Measurements from ENCODE around the gene GASK1B. TPM values are rescaled to one million over a fixed set of nuclear protein-coding genes. Genes with fewer than 3 reads are reported as not detected.

The GASK1B gene
- total and polyA plus RNA-seq, 5 donors = 25.8 to 81.4 (median 72.8) TPM

DNA sequence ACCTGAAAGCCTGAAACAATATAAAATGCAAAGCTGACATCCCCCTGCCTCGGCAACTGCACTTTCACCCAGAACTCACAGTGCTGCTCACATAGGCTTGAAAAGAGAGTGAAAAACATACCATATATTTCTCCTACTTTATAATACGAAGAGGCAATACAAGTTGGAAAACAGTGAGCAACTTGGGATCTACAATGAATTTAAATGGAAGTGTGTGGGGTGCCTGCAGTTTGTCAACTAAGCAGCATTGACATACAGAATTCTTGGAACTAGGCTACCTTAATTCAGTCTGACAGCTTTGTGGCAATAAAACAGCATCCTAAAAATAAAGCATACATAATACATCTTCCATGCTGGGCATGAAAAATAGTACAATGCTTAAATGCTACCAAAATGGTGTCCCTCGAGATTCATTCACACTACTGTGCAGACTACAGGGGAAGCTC lies 8.0 kb downstream of the GASK1B start:
- peaks cover 5% of the 10 kb centered on the region for H3K4me1 ChIP-seq (ENCODE audit: control insufficient read depth, insufficient read depth, low read length)
- ATAC-seq (no peak), DNase-seq (no peak)

GRCh38 chr4:158163941-158164767 lies 8.7 kb downstream of the GASK1B start:
- H3K27me3 ChIP-seq (ENCODE audit: control insufficient read depth, insufficient read depth) = no peaks in the 10 kb centered on the region
- peak overlapping the region; percentile 48 for H3K27ac ChIP-seq (ENCODE audit: low read length)
- DNase-seq = no peak
- H3K4me1 ChIP-seq (ENCODE audit: control insufficient read depth, insufficient read depth, low read length) = peaks cover 5% of the 10 kb centered on the region
- 38% methylated on average over 10 of the region's 10 CpGs for WGBS
- H3K9me3 ChIP-seq (ENCODE audit: control insufficient read depth, low read length) = no peaks in the 10 kb centered on the region
- peak in 1 of 2 donors; percentile 24 for ATAC-seq
- intact Hi-C loops (cut with DNase I) = loop anchor here in 1 of 4 donors (5.0 kb wide), 1 partner anchor 157 kb away; no protein-coding TSS in a partner anchor
- peak overlapping the region; percentile 50 for H3K4me3 ChIP-seq (ENCODE audit: low read length)

More for the DNA sequence above, 8.0 kb downstream of the GASK1B start:
- WGBS = 24% methylated on average over 3 of the region's 3 CpGs
- H3K27ac ChIP-seq (ENCODE audit: low read length) = peak overlapping the region; percentile 14
- peak overlapping the region; percentile 50 for H3K4me3 ChIP-seq (ENCODE audit: low read length)
- no peaks in the 10 kb centered on the region for H3K9me3 ChIP-seq (ENCODE audit: control insufficient read depth, low read length)
- intact Hi-C loops (cut with DNase I) = loop anchor here in 1 of 4 donors (5.0 kb wide), 1 partner anchor 157 kb away; no protein-coding TSS in a partner anchor
- no peaks in the 10 kb centered on the region for H3K27me3 ChIP-seq (ENCODE audit: control insufficient read depth, insufficient read depth)

DNA sequence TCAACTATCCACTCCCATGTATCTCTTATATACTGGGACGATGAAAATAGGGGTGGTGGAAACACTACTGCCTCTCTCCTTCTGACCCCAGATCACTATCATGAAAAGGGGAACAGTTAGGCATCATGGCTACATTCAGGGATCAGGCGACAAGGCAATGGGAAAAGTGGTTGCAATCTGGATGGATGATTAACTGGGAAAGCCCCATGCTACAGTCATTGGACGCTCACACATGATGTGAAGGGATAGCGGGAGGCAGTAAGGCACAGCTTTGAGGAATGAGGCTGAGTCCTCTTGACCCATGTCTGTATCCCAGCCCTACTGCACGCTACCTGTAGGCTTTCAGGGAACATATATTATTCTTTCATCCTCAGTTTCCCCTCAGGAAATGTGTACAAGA lies 10.2 kb downstream of the GASK1B start:
- DNase-seq (no peak), ATAC-seq (no peak)
- H3K27me3 ChIP-seq (ENCODE audit: control insufficient read depth, insufficient read depth) = no peaks in the 10 kb centered on the region
- H3K9me3 ChIP-seq (ENCODE audit: control insufficient read depth, low read length) = no peaks in the 10 kb centered on the region
- no peak overlapping the region for H3K27ac ChIP-seq (ENCODE audit: low read length)
- H3K4me3 ChIP-seq (ENCODE audit: low read length) = no peak overlapping the region
- WGBS = 90% methylated on average over 5 of the region's 5 CpGs
- intact Hi-C loops (cut with DNase I) = loop anchor here in 1 of 4 donors (5.0 kb wide), 1 partner anchor 155 kb away; no protein-coding TSS in a partner anchor
- H3K4me1 ChIP-seq (ENCODE audit: control insufficient read depth, insufficient read depth, low read length) = peaks cover 2% of the 10 kb centered on the region

DNA sequence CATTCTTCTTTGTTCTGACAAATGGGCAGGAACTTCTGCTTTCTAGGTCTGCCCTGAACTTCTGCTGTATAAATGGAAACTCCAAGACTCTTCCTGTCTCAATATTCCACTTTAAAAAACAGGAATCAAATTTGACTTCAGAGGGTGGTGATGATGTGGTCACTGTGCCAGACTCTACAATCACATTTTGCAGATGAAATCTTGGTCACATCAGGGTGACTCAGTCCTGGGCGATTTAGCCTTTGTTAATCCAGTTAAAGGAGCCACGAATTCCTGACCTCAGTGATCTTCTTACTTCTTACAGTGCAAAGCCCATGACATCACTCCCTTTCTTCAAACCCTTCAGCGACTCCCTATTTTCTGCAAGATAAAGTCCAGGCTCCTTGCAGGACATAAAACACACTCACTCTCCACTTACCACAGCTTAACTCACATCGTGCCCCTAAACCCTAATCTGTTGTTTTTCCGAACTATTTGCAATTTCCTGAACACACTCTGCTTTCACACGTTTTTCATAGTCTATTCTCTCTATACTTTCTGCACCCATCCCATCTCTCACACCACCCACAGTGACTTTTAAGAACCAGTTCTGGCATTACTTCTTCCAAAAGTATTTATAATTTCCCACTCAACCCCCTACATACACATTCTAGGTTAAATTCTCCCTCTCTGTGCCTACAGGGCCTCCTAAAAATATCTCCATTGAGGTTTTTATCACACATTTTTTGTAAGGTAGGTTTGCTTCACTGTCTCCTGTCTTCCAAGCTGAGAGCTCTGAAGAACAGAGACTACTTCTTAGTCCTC lies 11.1 kb downstream of the GASK1B start:
- no peaks in the 10 kb centered on the region for H3K27me3 ChIP-seq (ENCODE audit: control insufficient read depth, insufficient read depth)
- DNase-seq (no peak), ATAC-seq (peak; percentile 82 to 95)
- H3K9me3 ChIP-seq (ENCODE audit: control insufficient read depth, low read length) = no peaks in the 10 kb centered on the region
- H3K4me1 ChIP-seq (ENCODE audit: control insufficient read depth, insufficient read depth, low read length) = peaks cover 2% of the 10 kb centered on the region
- intact Hi-C loops (cut with DNase I) = loop anchor here in 1 of 4 donors (5.0 kb wide), 1 partner anchor 154 kb away; no protein-coding TSS in a partner anchor
- WGBS = 18% methylated on average over 6 of the region's 6 CpGs
- H3K27ac ChIP-seq (ENCODE audit: low read length) = peak overlapping the region; percentile 51
- no peak overlapping the region for H3K4me3 ChIP-seq (ENCODE audit: low read length)

GRCh38 chr4:158159718-158160094 lies 13.1 kb downstream of the GASK1B start:
- intact Hi-C loops (cut with DNase I) = loop anchor here in 1 of 4 donors (5.0 kb wide), 1 partner anchor 152 kb away; no protein-coding TSS in a partner anchor
- Histone ChIP-seq H3K4me1 (ENCODE audit: control insufficient read depth, insufficient read depth, low read length) (peaks cover 2% of the 10 kb centered on the region), H3K27me3 (ENCODE audit: control insufficient read depth, insufficient read depth) (no peaks in the 10 kb centered on the region), H3K4me3 (ENCODE audit: low read length) (no peak overlapping the region), H3K9me3 (ENCODE audit: control insufficient read depth, low read length) (no peaks in the 10 kb centered on the region), H3K27ac (ENCODE audit: low read length) (no peak overlapping the region)
- WGBS = 40% methylated on average over 4 of the region's 4 CpGs
- ATAC-seq = no peak
- no peak for DNase-seq

- ATAC-seq (no peak), DNase-seq (no peak)
- Histone ChIP-seq H3K27ac (ENCODE audit: low read length) (peak overlapping the region; percentile 14), H3K9me3 (ENCODE audit: control insufficient read depth, low read length) (no peaks in the 10 kb centered on the region), H3K27me3 (ENCODE audit: control insufficient read depth, insufficient read depth) (no peaks in the 10 kb centered on the region), H3K4me3 (ENCODE audit: low read length) (no peak overlapping the region), H3K4me1 (ENCODE audit: control insufficient read depth, insufficient read depth, low read length) (peaks cover 2% of the 10 kb centered on the region)
- WGBS = 31% methylated on average over 3 of the region's 3 CpGs
- intact Hi-C loops (cut with DNase I) = no loop called here
These were observed 13.6 kb downstream of the GASK1B start for GRCh38 chr4:158159054-158159717.

DNA sequence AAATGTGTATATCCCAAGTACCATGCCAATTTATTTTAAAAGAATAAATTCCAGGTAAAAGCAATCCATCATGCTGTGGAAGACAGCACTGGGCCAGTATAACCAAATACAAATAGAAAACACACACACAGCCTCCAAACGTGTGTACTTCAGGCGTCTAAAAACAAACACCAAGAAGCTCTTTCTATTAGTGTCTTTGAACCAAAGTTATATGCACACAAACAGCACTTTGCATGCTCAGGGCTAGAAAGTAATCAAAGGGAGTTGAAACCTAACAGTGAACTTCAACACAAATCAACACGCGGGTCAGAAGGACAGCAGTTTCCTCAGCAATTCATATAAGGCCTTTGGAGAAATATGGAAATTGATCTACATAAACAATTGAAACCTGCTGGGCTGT lies 15.4 kb downstream of the GASK1B start:
- no peak for ATAC-seq
- Histone ChIP-seq H3K27me3 (ENCODE audit: control insufficient read depth, insufficient read depth) (no peaks in the 10 kb centered on the region), H3K4me3 (ENCODE audit: low read length) (no peak overlapping the region), H3K9me3 (ENCODE audit: control insufficient read depth, low read length) (no peaks in the 10 kb centered on the region), H3K4me1 (ENCODE audit: control insufficient read depth, insufficient read depth, low read length) (no peaks in the 10 kb centered on the region), H3K27ac (ENCODE audit: low read length) (no peak overlapping the region)
- 55% methylated on average over 4 of the region's 4 CpGs for WGBS
- DNase-seq = no peak
- intact Hi-C loops (cut with DNase I) = no loop called here

- no peak for DNase-seq
- intact Hi-C loops (cut with DNase I) = no loop called here
- Histone ChIP-seq H3K4me3 (ENCODE audit: low read length) (no peak overlapping the region), H3K27me3 (ENCODE audit: control insufficient read depth, insufficient read depth) (no peaks in the 10 kb centered on the region), H3K9me3 (ENCODE audit: control insufficient read depth, low read length) (no peaks in the 10 kb centered on the region), H3K27ac (ENCODE audit: low read length) (no peak overlapping the region), H3K4me1 (ENCODE audit: control insufficient read depth, insufficient read depth, low read length) (no peaks in the 10 kb centered on the region)
- ATAC-seq = no peak
- WGBS = 76% methylated on average over 8 of the region's 8 CpGs
These were observed 17.0 kb downstream of the GASK1B start for GRCh38 chr4:158155656-158156356.

DNA sequence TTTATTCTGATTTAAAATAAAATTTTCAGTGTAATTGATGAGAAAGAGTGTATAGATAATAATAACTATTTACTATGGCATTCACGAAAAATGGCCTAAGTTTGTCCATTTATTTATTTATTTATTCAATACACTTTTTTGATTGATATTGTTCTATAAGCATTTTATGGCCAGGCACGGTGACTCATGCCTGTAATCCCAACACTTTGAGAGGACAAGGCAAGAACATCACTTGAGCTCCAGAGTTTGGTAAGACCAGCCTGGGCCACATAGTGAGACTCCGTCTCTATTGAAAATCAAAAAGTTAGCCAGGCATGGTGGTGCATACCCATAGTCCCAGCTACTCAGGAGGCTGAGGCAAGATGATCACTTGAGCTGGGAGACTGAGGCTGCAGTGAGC lies 25.7 kb downstream of the GASK1B start:
- no peak for DNase-seq
- whole genome bisulfite sequencing = 95% methylated on average over 3 of the region's 3 CpGs
- H3K27me3 ChIP-seq (ENCODE audit: control insufficient read depth, insufficient read depth) = no peaks in the 10 kb centered on the region
- no peak for ATAC-seq
- H3K9me3 ChIP-seq (ENCODE audit: control insufficient read depth, low read length) = no peaks in the 10 kb centered on the region
- H3K4me1 ChIP-seq (ENCODE audit: control insufficient read depth, insufficient read depth, low read length) = peaks cover 2% of the 10 kb centered on the region
- intact Hi-C loops (cut with DNase I) = no loop called here
- no peak overlapping the region for H3K4me3 ChIP-seq (ENCODE audit: low read length)
- H3K27ac ChIP-seq (ENCODE audit: low read length) = no peak overlapping the region

GRCh38 chr4:158146736-158147135 lies 26.1 kb downstream of the GASK1B start:
- Histone ChIP-seq H3K4me3 (ENCODE audit: low read length) (no peak overlapping the region), H3K27me3 (ENCODE audit: control insufficient read depth, insufficient read depth) (no peaks in the 10 kb centered on the region), H3K4me1 (ENCODE audit: control insufficient read depth, insufficient read depth, low read length) (peaks cover 2% of the 10 kb centered on the region), H3K9me3 (ENCODE audit: control insufficient read depth, low read length) (no peaks in the 10 kb centered on the region), H3K27ac (ENCODE audit: low read length) (no peak overlapping the region)
- intact Hi-C loops (cut with DNase I) = no loop called here
- whole genome bisulfite sequencing = 67% methylated on average over 1 of the region's 1 CpG
- DNase-seq (no peak), ATAC-seq (no peak)

All from right cardiac atrium (tissue), 5 donors.